Mesenchymal stem cell (in vitro differentiated cells and primary cell): ENCODE measurements around the gene HOMER2.

Experiments
- DNase-seq: peaks from one replicate; pipeline ENCODE4 v3.0.0-alpha.2; 2013
- H2AFZ ChIP-seq: one replicate; pipeline ENCODE4 v1.6.1; 2013; ENCODE audit warnings: low read depth, mild to moderate bottlenecking, control low read depth, inconsistent platforms, low read length, moderate library complexity
- H2AK5ac ChIP-seq: 2 replicates; pipeline ENCODE4 v1.6.1; 2013; ENCODE audit warnings: low read length, moderate library complexity, mild to moderate bottlenecking, inconsistent platforms; ENCODE audit not compliant: severe bottlenecking
- H2BK120ac ChIP-seq: one replicate; pipeline ENCODE4 v1.6.1; 2013; ENCODE audit warnings: low read depth, mild to moderate bottlenecking, inconsistent platforms, low read length, moderate library complexity
- H2BK12ac ChIP-seq, 2 experiments: one replicate each; pipeline ENCODE4 v1.6.1; 2013; ENCODE audit warnings: inconsistent platforms in 2 of 2, low read length in 2 of 2, mild to moderate bottlenecking in 2 of 2, moderate library complexity in 2 of 2, control low read depth in 1 of 2
- H2BK15ac ChIP-seq: one replicate; pipeline ENCODE4 v1.6.1; 2013; ENCODE audit warnings: mild to moderate bottlenecking, low read depth, inconsistent platforms; ENCODE audit not compliant: poor library complexity, severe bottlenecking
- H2BK5ac ChIP-seq: 2 replicates; pipeline ENCODE4 v1.6.1; 2013; ENCODE audit warnings: low read depth, mild to moderate bottlenecking, low read length, control low read depth, inconsistent platforms; ENCODE audit not compliant: poor library complexity, severe bottlenecking
- H3K14ac ChIP-seq, 2 experiments: one replicate each; pipeline ENCODE4 v1.6.1; 2013; ENCODE audit warnings: inconsistent platforms in 2 of 2, low read length in 2 of 2, control low read depth in 1 of 2, mild to moderate bottlenecking in 1 of 2, moderate library complexity in 1 of 2
- H3K18ac ChIP-seq, 2 experiments: one replicate each; pipeline ENCODE4 v1.6.1; 2013; ENCODE audit warnings: inconsistent platforms in 2 of 2, low read length in 2 of 2, control low read depth in 1 of 2, low read depth in 1 of 2, mild to moderate bottlenecking in 1 of 2
- H3K23ac ChIP-seq, 2 experiments: one replicate each; pipeline ENCODE4 v1.6.1; 2013; ENCODE audit warnings: inconsistent platforms in 2 of 2, low read length in 2 of 2, mild to moderate bottlenecking in 2 of 2, moderate library complexity in 2 of 2, control low read depth in 1 of 2
- H3K27ac ChIP-seq: 2 replicates; pipeline ENCODE4 v1.5.1; 2013; ENCODE audit warnings: mild to moderate bottlenecking, moderate library complexity, low read length, control low read depth, inconsistent platforms; ENCODE audit not compliant: poor library complexity, severe bottlenecking
- H3K27me3 ChIP-seq, 2 experiments: 2 replicates each; pipeline versions ENCODE4 v1.6.1 to v1.7.0; 2013; ENCODE audit warnings: low read length in 2 of 2, mild to moderate bottlenecking in 2 of 2, moderate library complexity in 2 of 2, control low read depth in 1 of 2, inconsistent platforms in 1 of 2; ENCODE audit not compliant: control insufficient read depth in 1 of 2, insufficient read depth in 1 of 2
- H3K36me3 ChIP-seq, 2 experiments: 2 replicates each; pipeline versions ENCODE4 v1.6.1 to v1.7.0; 2013; ENCODE audit warnings: low read length in 2 of 2, control low read depth in 1 of 2, inconsistent platforms in 1 of 2, low read depth in 1 of 2, mild to moderate bottlenecking in 1 of 2; ENCODE audit not compliant: insufficient read depth in 2 of 2, control insufficient read depth in 1 of 2
- H3K4ac ChIP-seq, 2 experiments: one replicate each; pipeline ENCODE4 v1.6.1; 2013; ENCODE audit warnings: inconsistent platforms in 2 of 2, low read length in 2 of 2, mild to moderate bottlenecking in 2 of 2, moderate library complexity in 2 of 2, control low read depth in 1 of 2, low read depth in 1 of 2
- H3K4me1 ChIP-seq: 2 replicates; pipeline ENCODE4 v1.6.1; 2013; ENCODE audit warnings: low read depth, low read length, control low read depth; ENCODE audit not compliant: control insufficient read depth, insufficient read depth
- H3K4me2 ChIP-seq: 2 replicates; pipeline ENCODE4 v1.6.1; 2013; ENCODE audit warnings: low read length, mild to moderate bottlenecking, inconsistent platforms; ENCODE audit not compliant: poor library complexity, severe bottlenecking
- H3K4me3 ChIP-seq, 2 experiments: 2 replicates each; pipeline versions ENCODE4 v1.5.1 to v1.7.0; 2013; ENCODE audit warnings: low read length in 2 of 2, mild to moderate bottlenecking in 2 of 2, control low read depth in 1 of 2, low read depth in 1 of 2; ENCODE audit not compliant: insufficient read depth in 1 of 2
- H3K79me1 ChIP-seq: replicated peaks from 2 replicates; pipeline ENCODE4 v1.6.1; 2013; ENCODE audit warnings: mild to moderate bottlenecking, control low read depth, low read length, inconsistent platforms; ENCODE audit not compliant: poor library complexity, severe bottlenecking
- H3K9ac ChIP-seq: 2 replicates; pipeline ENCODE4 v1.7.0; 2013; ENCODE audit warnings: mild to moderate bottlenecking, low read length, moderate library complexity
- H3K9me3 ChIP-seq: 2 replicates; pipeline ENCODE4 v1.7.0; 2013; ENCODE audit warnings: mild to moderate bottlenecking, low read length; ENCODE audit not compliant: control insufficient read depth
- H4K8ac ChIP-seq: one replicate; pipeline ENCODE4 v1.6.1; 2013; ENCODE audit warnings: inconsistent platforms, mild to moderate bottlenecking, low read length, moderate library complexity
- H4K91ac ChIP-seq: one replicate; pipeline ENCODE4 v1.6.1; 2013; ENCODE audit warnings: mild to moderate bottlenecking, low read length, inconsistent platforms
- WGBS: methylation state at CpG from one replicate; pipeline ENCODE4 v1.1.7; 2013; ENCODE audit warnings: mixed read lengths; 5-methylcytosine and 5-hydroxymethylcytosine counted together

The HOMER2 gene

GRCh38 chr15:82950295-82950694 is 2.2 kb downstream of the HOMER2 start:
- Histone ChIP-seq H3K79me1 (no peaks in the 10 kb centered on the region), H2BK12ac (no peak overlapping the region), H3K27me3 (peaks cover 33 to 39% of the 10 kb centered on the region in 2 experiments), H2AK5ac (no peak overlapping the region), H2BK5ac (no peak overlapping the region), H2BK120ac (no peak overlapping the region), H3K9me3 (no peaks in the 10 kb centered on the region), H3K9ac (no peak overlapping the region), H3K4me1 (peaks cover 10% of the 10 kb centered on the region), H3K4me3 (no peak overlapping the region), H3K4ac (no peak overlapping the region), H3K36me3 (no peaks in the 10 kb centered on the region), H2AFZ (no peak overlapping the region), H3K18ac (no peak overlapping the region), H3K14ac (no peak overlapping the region), H3K23ac (no peak overlapping the region), H4K91ac (no peak overlapping the region), H3K27ac (no peak overlapping the region), H2BK15ac (no peak overlapping the region), H4K8ac (no peak overlapping the region), H3K4me2 (no peak overlapping the region)
- WGBS, result 79% methylated on average over 3 of the region's 5 CpGs
- DNase-seq, result no peak

- no peaks in the 10 kb centered on the region for H3K79me1 ChIP-seq
- no peak overlapping the region for H2BK5ac ChIP-seq
- H2BK12ac ChIP-seq, result no peak overlapping the region
- no peak overlapping the region for H4K8ac ChIP-seq
- peaks cover 2% of the 10 kb centered on the region for H3K4me1 ChIP-seq
- no peaks in the 10 kb centered on the region for H3K9me3 ChIP-seq
- WGBS, result 87% methylated on average over 8 of the region's 8 CpGs
- peaks cover 24 to 40% of the 10 kb centered on the region in 2 experiments for H3K27me3 ChIP-seq
- no peak overlapping the region for H2BK15ac ChIP-seq
- H2AFZ ChIP-seq, result no peak overlapping the region
- no peak overlapping the region for H2BK120ac ChIP-seq
- DNase-seq, result no peak
- H3K14ac ChIP-seq, result no peak overlapping the region
- H3K4me3 ChIP-seq, result no peak overlapping the region
- no peak overlapping the region for H4K91ac ChIP-seq
- no peak overlapping the region for H3K4me2 ChIP-seq
- H3K36me3 ChIP-seq, result no peaks in the 10 kb centered on the region
- no peak overlapping the region for H3K23ac ChIP-seq
- no peak overlapping the region for H3K4ac ChIP-seq
- H3K27ac ChIP-seq, result no peak overlapping the region
- no peak overlapping the region for H3K9ac ChIP-seq
- H2AK5ac ChIP-seq, result no peak overlapping the region
- no peak overlapping the region for H3K18ac ChIP-seq
Observed at GRCh38 chr15:82946155-82946701, 6.3 kb downstream of the HOMER2 start.

DNA sequence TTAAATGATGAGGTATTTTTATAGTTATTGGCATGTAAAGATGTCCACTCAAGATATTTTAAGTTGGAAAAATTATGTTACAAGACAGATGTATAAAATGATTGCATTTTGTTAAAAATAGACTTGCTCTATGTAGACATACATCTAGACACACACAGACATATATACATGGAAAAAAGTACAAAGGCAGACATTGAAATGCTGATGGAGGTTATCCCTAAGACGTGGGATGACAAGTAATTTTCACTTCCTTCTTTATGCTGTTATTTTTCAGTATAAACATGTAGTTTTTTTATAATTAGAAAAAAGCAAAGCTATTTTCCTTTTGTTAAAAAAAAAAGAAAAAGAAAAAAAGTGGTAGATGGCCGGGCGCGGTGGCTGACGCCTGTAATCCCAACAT is 7.2 kb downstream of the HOMER2 start:
- Histone ChIP-seq H3K4me1 (no peaks in the 10 kb centered on the region), H2BK12ac (no peak overlapping the region), H2BK5ac (no peak overlapping the region), H3K4me2 (no peak overlapping the region), H3K79me1 (no peaks in the 10 kb centered on the region), H3K9me3 (no peaks in the 10 kb centered on the region), H3K4me3 (no peak overlapping the region), H2AFZ (no peak overlapping the region), H3K4ac (no peak overlapping the region), H2AK5ac (no peak overlapping the region), H4K8ac (no peak overlapping the region), H3K27me3 (peaks cover 20 to 33% of the 10 kb centered on the region in 2 experiments), H3K23ac (no peak overlapping the region), H3K14ac (no peak overlapping the region), H4K91ac (no peak overlapping the region), H3K18ac (no peak overlapping the region), H2BK15ac (no peak overlapping the region), H3K27ac (no peak overlapping the region), H2BK120ac (no peak overlapping the region), H3K9ac (no peak overlapping the region), H3K36me3 (no peaks in the 10 kb centered on the region)
- no peak for DNase-seq
- WGBS, result 100% methylated on average over 4 of the region's 5 CpGs

GRCh38 chr15:82944821-82945220 is 7.7 kb downstream of the HOMER2 start:
- no peak overlapping the region for H3K4me2 ChIP-seq
- H4K91ac ChIP-seq, result no peak overlapping the region
- H3K27ac ChIP-seq, result peak overlapping the region; percentile 10
- H2BK15ac ChIP-seq, result no peak overlapping the region
- no peaks in the 10 kb centered on the region for H3K9me3 ChIP-seq
- H2BK5ac ChIP-seq, result no peak overlapping the region
- DNase-seq, result no peak
- H3K23ac ChIP-seq, result no peak overlapping the region
- H3K79me1 ChIP-seq, result no peaks in the 10 kb centered on the region
- H3K36me3 ChIP-seq, result no peaks in the 10 kb centered on the region
- no peaks in the 10 kb centered on the region for H3K4me1 ChIP-seq
- H4K8ac ChIP-seq, result no peak overlapping the region
- H2BK12ac ChIP-seq, result no peak overlapping the region
- no peak overlapping the region for H2AK5ac ChIP-seq
- no peak overlapping the region for H2AFZ ChIP-seq
- no peak overlapping the region for H3K9ac ChIP-seq
- H3K27me3 ChIP-seq, result peaks cover 15 to 28% of the 10 kb centered on the region in 2 experiments
- H3K4ac ChIP-seq, result no peak overlapping the region
- H3K14ac ChIP-seq, result no peak overlapping the region
- 72% methylated on average over 5 of the region's 5 CpGs for WGBS
- no peak overlapping the region for H3K18ac ChIP-seq
- H3K4me3 ChIP-seq, result no peak overlapping the region
- no peak overlapping the region for H2BK120ac ChIP-seq
